Fibroblast of mammary gland (primary cell): ENCODE data around the gene LAP3.

ENCODE experiments used
- DNase-seq: peaks from one replicate; pipeline ENCODE4 v3.0.0-alpha.2; 2010; ENCODE audit warnings: low read depth
- H3K4me3 ChIP-seq: 2 replicates; pipeline ENCODE4 v1.5.1; 2011; ENCODE audit warnings: low read depth, mild to moderate bottlenecking, low read length, moderate library complexity; ENCODE audit not compliant: control insufficient read depth
- TF ChIP-seq, protein P1 (sequence below): conservative IDR thresholded peaks from 2 replicates; pipeline ENCODE4 v1.5.1; 2011; ENCODE audit warnings: low read depth, low read length, inconsistent platforms; ENCODE audit not compliant: control insufficient read depth, insufficient read depth

LAP3 gene

DNA sequence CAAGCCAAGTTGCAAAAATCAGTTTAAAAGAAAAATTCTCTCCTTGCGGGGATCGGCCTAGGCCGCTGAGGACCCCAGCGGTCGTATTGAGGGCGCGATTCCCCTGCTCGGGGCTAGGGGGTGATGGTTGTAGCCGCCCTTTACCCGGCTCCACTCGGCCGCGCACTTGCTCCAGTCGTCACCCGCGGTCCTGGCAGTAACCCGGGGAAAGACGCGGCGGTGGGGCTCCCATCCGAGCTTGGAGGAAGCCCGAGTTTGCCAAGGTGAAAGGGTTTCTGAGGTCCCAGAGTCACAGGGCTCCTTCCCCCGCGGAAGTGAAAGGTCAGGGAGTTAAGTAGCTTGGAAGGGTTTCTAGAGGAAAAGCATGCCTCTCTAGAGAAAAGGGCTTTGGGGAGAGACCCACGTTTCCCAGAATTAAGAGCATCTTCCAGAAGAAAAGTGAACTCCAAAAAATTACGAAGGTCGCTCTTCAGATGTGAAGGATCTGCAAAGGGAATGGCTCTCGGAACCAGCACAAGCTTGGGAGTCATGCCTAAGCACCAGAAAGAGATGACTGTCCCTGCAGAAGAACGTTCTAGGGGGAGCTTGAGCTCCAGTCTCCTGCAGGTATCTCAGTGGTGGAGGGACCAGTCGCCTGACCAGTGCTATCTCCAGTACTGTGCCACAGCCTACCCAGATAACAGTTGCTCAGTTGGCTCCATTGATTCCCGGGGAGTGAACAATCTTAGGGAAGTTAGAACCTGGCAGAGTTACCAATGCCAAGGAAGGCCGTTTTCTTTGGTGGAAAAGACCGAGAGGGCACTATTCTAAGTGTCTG lies 875 bp downstream of the LAP3 start:
- peak overlapping the region; percentile 82 for H3K4me3 ChIP-seq
- TF ChIP-seq, protein P1, sequence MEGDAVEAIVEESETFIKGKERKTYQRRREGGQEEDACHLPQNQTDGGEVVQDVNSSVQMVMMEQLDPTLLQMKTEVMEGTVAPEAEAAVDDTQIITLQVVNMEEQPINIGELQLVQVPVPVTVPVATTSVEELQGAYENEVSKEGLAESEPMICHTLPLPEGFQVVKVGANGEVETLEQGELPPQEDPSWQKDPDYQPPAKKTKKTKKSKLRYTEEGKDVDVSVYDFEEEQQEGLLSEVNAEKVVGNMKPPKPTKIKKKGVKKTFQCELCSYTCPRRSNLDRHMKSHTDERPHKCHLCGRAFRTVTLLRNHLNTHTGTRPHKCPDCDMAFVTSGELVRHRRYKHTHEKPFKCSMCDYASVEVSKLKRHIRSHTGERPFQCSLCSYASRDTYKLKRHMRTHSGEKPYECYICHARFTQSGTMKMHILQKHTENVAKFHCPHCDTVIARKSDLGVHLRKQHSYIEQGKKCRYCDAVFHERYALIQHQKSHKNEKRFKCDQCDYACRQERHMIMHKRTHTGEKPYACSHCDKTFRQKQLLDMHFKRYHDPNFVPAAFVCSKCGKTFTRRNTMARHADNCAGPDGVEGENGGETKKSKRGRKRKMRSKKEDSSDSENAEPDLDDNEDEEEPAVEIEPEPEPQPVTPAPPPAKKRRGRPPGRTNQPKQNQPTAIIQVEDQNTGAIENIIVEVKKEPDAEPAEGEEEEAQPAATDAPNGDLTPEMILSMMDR, result no peak
- peak; percentile 32 for DNase-seq

GRCh38 chr4:17578482-17578891 lies 1.5 kb downstream of the LAP3 start:
- TF ChIP-seq, protein P1, result no peak
- H3K4me3 ChIP-seq, result peak overlapping the region; percentile 82
- DNase-seq, result peak; percentile 25

- no peak overlapping the region for H3K4me3 ChIP-seq
- TF ChIP-seq, protein P1, result no peak
Measured at GRCh38 chr4:17580969-17581368, 4.0 kb downstream of the LAP3 start.

GRCh38 chr4:17583276-17583675 lies 6.3 kb downstream of the LAP3 start:
- no peak overlapping the region for H3K4me3 ChIP-seq
- DNase-seq, result no peak
- TF ChIP-seq, protein P1, result no peak

More at GRCh38 chr4:17580969-17581368, 4.0 kb downstream of the LAP3 start:
- DNase-seq, result peak; percentile 66

GRCh38 chr4:17583941-17584340 lies 6.9 kb downstream of the LAP3 start:
- H3K4me3 ChIP-seq, result no peak overlapping the region
- TF ChIP-seq, protein P1, result no peak
- DNase-seq, result no peak

DNA sequence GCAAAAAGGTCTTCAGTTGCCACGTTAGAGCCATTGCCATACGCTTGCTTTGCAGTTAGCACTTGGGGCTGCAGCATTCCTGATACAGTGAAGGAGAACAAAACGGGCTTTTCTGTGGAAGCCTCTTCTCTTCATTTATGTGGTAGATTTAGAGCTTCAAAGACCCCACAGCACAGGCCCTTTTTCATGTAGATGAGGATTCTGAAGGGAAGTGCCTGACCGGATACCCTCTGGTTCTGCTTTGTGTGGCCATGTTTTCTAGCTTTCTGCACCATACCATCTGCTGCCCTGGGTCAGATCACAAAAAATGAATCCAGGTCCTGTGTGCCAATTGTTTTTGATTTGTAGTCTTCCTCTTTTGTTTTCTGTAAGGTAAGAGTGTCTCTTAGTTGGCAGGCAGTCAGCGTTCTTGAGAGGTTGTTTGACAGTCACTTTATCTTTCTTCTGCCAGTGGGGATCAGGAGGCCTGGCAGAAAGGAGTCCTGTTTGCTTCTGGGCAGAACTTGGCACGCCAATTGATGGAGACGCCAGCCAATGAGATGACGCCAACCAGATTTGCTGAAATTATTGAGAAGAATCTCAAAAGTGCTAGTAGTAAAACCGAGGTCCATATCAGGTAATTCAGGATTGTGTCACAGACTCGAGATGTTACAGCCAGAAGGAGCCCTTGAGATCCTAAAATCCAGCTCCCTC lies 7.7 kb downstream of the LAP3 start:
- no peak for DNase-seq
- TF ChIP-seq, protein P1, result no peak
- H3K4me3 ChIP-seq, result no peak overlapping the region
